T-cell (primary cell): ENCODE results near the gene ZCCHC24. TPM values are rescaled to one million over a fixed set of nuclear protein-coding genes. Genes with fewer than 3 reads are reported as not detected.

ENCODE experiments used
- ATAC-seq, 4 experiments: fragments of 200-7000 bp in 3 of 4; fragments of 150-1000 bp in 1 of 4; cut with Tn5 transposase; replicated peaks in 1 of 4; 1 replicate in 3 of 4; 2 replicates in 1 of 4; pipeline ENCODE4 v1.10.0; 2021; ENCODE audit warnings: moderate library complexity in 3 of 4, mild to moderate bottlenecking in 2 of 4, moderate number of reproducible peaks in 1 of 4
- CTCF ChIA-PET, 2 donors: fragments of 300-600 bp; sonication (Branson Sonifier 250); formaldehyde crosslinking; loops; one replicate each; lab custom pipeline; 2022; ENCODE audit warnings: antibody characterized with exemption in 2 of 2; lab: Charles Lee
- POLR2A ChIA-PET, 2 donors: fragments of 300-600 bp; sonication (Branson Sonifier 250); formaldehyde crosslinking; loops; one replicate each; lab custom pipeline; 2022; ENCODE audit warnings: antibody characterized with exemption in 2 of 2; lab: Charles Lee
- DNase-seq, 35 experiments: peaks; one replicate each; pipeline versions ENCODE4 v3.0.0 to v3.0.0-alpha.2; 2013 to 2023
- H3K27ac ChIP-seq: one replicate; pipeline ENCODE4 v1.5.1; 2013; ENCODE audit warnings: low read length
- H3K27me3 ChIP-seq, 2 experiments: replicated peaks in 1 of 2; 1 replicate in 1 of 2; 2 replicates in 1 of 2; pipeline versions ENCODE4 v1.6.1 to v1.7.0; 2013; ENCODE audit warnings: low read length in 1 of 2, mixed read lengths in 1 of 2; ENCODE audit not compliant: control insufficient read depth in 2 of 2, insufficient read depth in 2 of 2; ENCODE audit errors: extremely low read depth in 1 of 2
- H3K36me3 ChIP-seq, 2 donors: 1 replicate in 1 of 2; 2 replicates in 1 of 2; pipeline versions ENCODE4 v1.6.1 to v1.7.0; 2013; ENCODE audit warnings: low read length in 1 of 2; ENCODE audit not compliant: control insufficient read depth in 2 of 2, insufficient read depth in 1 of 2; ENCODE audit errors: extremely low read depth in 1 of 2
- H3K4me1 ChIP-seq, 2 experiments: 1 replicate in 1 of 2; 2 replicates in 1 of 2; pipeline versions ENCODE4 v1.6.1 to v1.7.0; 2013; ENCODE audit warnings: low read length in 2 of 2, mixed read lengths in 1 of 2; ENCODE audit not compliant: insufficient read depth in 2 of 2, control insufficient read depth in 1 of 2; ENCODE audit errors: extremely low read depth in 1 of 2
- H3K4me3 ChIP-seq, 2 donors: 1 replicate in 1 of 2; 2 replicates in 1 of 2; pipeline versions ENCODE4 v1.5.1 to v1.7.0; 2013; ENCODE audit warnings: mild to moderate bottlenecking in 2 of 2, low read length in 1 of 2, moderate library complexity in 1 of 2; ENCODE audit not compliant: control insufficient read depth in 1 of 2; ENCODE audit errors: extremely low read depth in 1 of 2
- H3K9me3 ChIP-seq: 2 replicates; pipeline ENCODE4 v1.7.0; 2013
- H3K27ac Mint-ChIP-seq, 2 donors: one replicate each; pipeline ENCODE4 v1.8.0; 2020 to 2021; ENCODE audit warnings: mild to moderate bottlenecking in 2 of 2, mixed read lengths in 2 of 2
- H3K27me3 Mint-ChIP-seq, 2 donors: one replicate each; pipeline ENCODE4 v1.8.0; 2021 to 2022; ENCODE audit warnings: mixed read lengths in 2 of 2
- H3K36me3 Mint-ChIP-seq: one replicate; pipeline ENCODE4 v1.8.0; 2021; ENCODE audit warnings: mixed read lengths
- H3K4me1 Mint-ChIP-seq, 3 donors: one replicate each; pipeline ENCODE4 v1.8.0; 2020 to 2022; ENCODE audit warnings: mixed read lengths in 3 of 3, mild to moderate bottlenecking in 1 of 3
- H3K4me3 Mint-ChIP-seq, 3 donors: one replicate each; pipeline ENCODE4 v1.8.0; 2020 to 2022; ENCODE audit warnings: mild to moderate bottlenecking in 3 of 3, mixed read lengths in 3 of 3, moderate library complexity in 3 of 3
- H3K9me3 Mint-ChIP-seq, 3 donors: one replicate each; pipeline ENCODE4 v1.8.0; 2020 to 2022; ENCODE audit warnings: mixed read lengths in 3 of 3
- WGBS: methylation state at CpG from one replicate; pipeline ENCODE4 v1.1.5; 2013; ENCODE audit warnings: missing lambda C conversion rate; ENCODE audit not compliant: insufficient coverage; 5-methylcytosine and 5-hydroxymethylcytosine counted together
- total RNA-seq, 35 experiments: library from RNA in 6 of 35; stranded (reverse) in 6 of 35; fragments of 120-200 nt in 1 of 35; gene quantifications; one replicate each; pipeline versions ENCODE4 v1.2.1 to v1.2.4 and lab custom pipeline; 2013 to 2026

Gene ZCCHC24
- total RNA-seq, 5 donors from 2014 or later (not counting 1 experiment from before 2014, with no cell fraction given): 0.60 to 2.4 (median 1.9) TPM

GRCh38 chr10:79346012-79346340, 99.4 kb downstream of the ZCCHC24 start:
- Histone ChIP-seq H3K27ac (no peak overlapping the region), H3K27me3 (no peaks in the 10 kb centered on the region), H3K36me3 (peaks cover 12 to 15% of the 10 kb centered on the region in 2 donors), H3K4me1 (peaks cover 3 to 53% of the 10 kb centered on the region in 2 experiments), H3K9me3 (no peaks in the 10 kb centered on the region), H3K4me3 (no peak overlapping the region)
- H3K4me3 Mint-ChIP-seq: no peak overlapping the region
- no peak overlapping the region for H3K27ac Mint-ChIP-seq
- WGBS: 89% methylated on average over 2 of the region's 2 CpGs
- H3K9me3 Mint-ChIP-seq: no peaks in the 10 kb centered on the region
- CTCF ChIA-PET: interaction anchor here (0.8 to 1.4 kb wide), 6 partner anchors 8 to 29 kb away, joined by 3 to 4 read pairs (median 3); no protein-coding TSS in a partner anchor
- H3K27me3 Mint-ChIP-seq: no peaks in the 10 kb centered on the region
- no peak for DNase-seq
- POLR2A ChIA-PET: no interaction called here
- ATAC-seq: no peak
- peaks cover 19 to 36% (median 29%) of the 10 kb centered on the region in 3 donors for H3K4me1 Mint-ChIP-seq
- peaks cover 16% of the 10 kb centered on the region for H3K36me3 Mint-ChIP-seq

DNA sequence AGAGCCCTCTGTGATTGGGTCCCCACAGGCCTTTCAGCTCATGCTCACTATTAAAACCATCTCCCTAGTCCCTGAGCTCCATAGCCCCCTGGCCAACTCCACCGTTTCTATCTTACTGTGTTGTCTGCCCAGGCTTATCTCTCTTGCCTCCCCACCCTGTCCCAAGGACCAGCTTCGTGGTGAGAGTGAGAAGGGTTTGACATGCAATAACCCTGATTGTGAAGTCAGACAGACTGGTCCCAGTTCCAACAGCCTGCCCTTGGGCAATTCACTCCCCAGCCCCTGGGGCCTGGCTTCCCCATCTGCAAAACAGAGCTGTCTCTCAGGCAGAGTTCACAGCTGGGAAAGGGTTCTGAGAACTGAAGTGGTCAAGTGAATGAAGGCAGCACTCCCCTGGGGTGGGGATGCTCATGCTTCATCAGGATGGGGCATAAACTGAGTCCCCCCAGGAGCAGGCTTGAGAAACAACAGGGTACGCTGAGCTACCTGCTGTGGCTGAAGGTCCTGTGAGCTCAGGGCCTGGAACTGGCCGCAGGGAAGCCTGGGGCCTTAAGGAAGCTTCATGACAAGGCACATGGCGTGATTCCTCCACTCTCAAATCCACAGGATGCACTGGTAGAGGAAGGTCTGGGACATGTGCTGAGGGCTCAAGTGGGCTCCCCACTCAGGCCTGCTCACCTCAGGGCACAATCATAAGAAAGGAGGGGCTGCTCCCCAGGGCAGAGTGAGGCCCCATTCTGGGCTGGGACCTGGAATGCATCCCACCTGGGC, 100.0 kb downstream of the ZCCHC24 start:
- H3K36me3 ChIP-seq: peaks cover 8 to 9% of the 10 kb centered on the region in 2 donors
- WGBS: 100% methylated on average over 1 of the region's 5 CpGs
- Mint-ChIP-seq H3K36me3 (peaks cover 13% of the 10 kb centered on the region), H3K9me3 (no peaks in the 10 kb centered on the region), H3K27ac (peak overlapping the region in 1 of 2 donors; percentile 19), H3K4me1 (peaks cover 19 to 36% (median 29%) of the 10 kb centered on the region in 3 donors), H3K27me3 (no peaks in the 10 kb centered on the region), H3K4me3 (no peak overlapping the region)
- no peak overlapping the region for H3K27ac ChIP-seq
- H3K9me3 ChIP-seq: no peaks in the 10 kb centered on the region
- H3K4me3 ChIP-seq: no peak overlapping the region
- DNase-seq (peak in 1 of 35 experiments; percentile 21), ATAC-seq (no peak)
- CTCF ChIA-PET: interaction anchor here (0.5 to 1.4 kb wide), 10 partner anchors 8 to 124 kb away, joined by 3 to 8 read pairs (median 3); no protein-coding TSS in a partner anchor
- H3K27me3 ChIP-seq: no peaks in the 10 kb centered on the region
- POLR2A ChIA-PET: no interaction called here
- H3K4me1 ChIP-seq: peaks cover 3 to 49% of the 10 kb centered on the region in 2 experiments

- Histone ChIP-seq H3K4me3 (no peak overlapping the region), H3K27ac (no peak overlapping the region), H3K36me3 (peaks cover 1 to 4% of the 10 kb centered on the region in 2 donors), H3K4me1 (peaks cover 3 to 41% of the 10 kb centered on the region in 2 experiments), H3K9me3 (no peaks in the 10 kb centered on the region), H3K27me3 (no peaks in the 10 kb centered on the region)
- POLR2A ChIA-PET: no interaction called here
- peaks cover 17 to 30% (median 25%) of the 10 kb centered on the region in 3 donors for H3K4me1 Mint-ChIP-seq
- ATAC-seq: no peak
- H3K36me3 Mint-ChIP-seq: peaks cover 5% of the 10 kb centered on the region
- no peaks in the 10 kb centered on the region for H3K27me3 Mint-ChIP-seq
- WGBS: 100% methylated on average over 2 of the region's 3 CpGs
- no peak overlapping the region for H3K27ac Mint-ChIP-seq
- H3K9me3 Mint-ChIP-seq: no peaks in the 10 kb centered on the region
- peak in 1 of 35 experiments; percentile 16 for DNase-seq
- CTCF ChIA-PET: interaction anchor here (0.5 to 1.3 kb wide), 6 partner anchors 11 to 124 kb away, joined by 3 read pairs; no protein-coding TSS in a partner anchor
- H3K4me3 Mint-ChIP-seq: no peak overlapping the region
Measured at GRCh38 chr10:79344502-79345195, 100.8 kb downstream of the ZCCHC24 start.

GRCh38 chr10:79342811-79343561, 102.4 kb downstream of the ZCCHC24 start:
- Mint-ChIP-seq H3K4me3 (no peak overlapping the region), H3K27ac (no peak overlapping the region), H3K4me1 (peaks cover 1 to 13% (median 10%) of the 10 kb centered on the region in 3 donors), H3K36me3 (no peaks in the 10 kb centered on the region), H3K27me3 (no peaks in the 10 kb centered on the region), H3K9me3 (no peaks in the 10 kb centered on the region)
- Histone ChIP-seq H3K4me1 (peaks cover 0 to 25% of the 10 kb centered on the region in 2 experiments), H3K9me3 (no peaks in the 10 kb centered on the region), H3K27ac (no peak overlapping the region), H3K36me3 (no peaks in the 10 kb centered on the region), H3K4me3 (no peak overlapping the region), H3K27me3 (no peaks in the 10 kb centered on the region)
- ATAC-seq (no peak), DNase-seq (peak in 2 of 35 experiments; percentile 3 to 9)
- CTCF ChIA-PET: interaction anchor here in 1 of 2 donors (1.0 kb wide), 1 partner anchor 20 kb away, joined by 3 read pairs; no protein-coding TSS in a partner anchor
- WGBS: 82% methylated on average over 5 of the region's 10 CpGs
- POLR2A ChIA-PET: no interaction called here

- Mint-ChIP-seq H3K4me3 (no peak overlapping the region), H3K9me3 (no peaks in the 10 kb centered on the region), H3K4me1 (peaks cover 1 to 13% (median 10%) of the 10 kb centered on the region in 3 donors), H3K27ac (no peak overlapping the region), H3K36me3 (no peaks in the 10 kb centered on the region), H3K27me3 (no peaks in the 10 kb centered on the region)
- ChIA-PET CTCF (interaction anchor here in 1 of 2 donors (1.0 to 1.6 kb wide), 2 partner anchors 19 kb away, joined by 3 to 5 read pairs; no protein-coding TSS in a partner anchor), POLR2A (no interaction called here)
- DNase-seq: peak in 2 of 35 experiments; percentile 5
- no peaks in the 10 kb centered on the region for H3K36me3 ChIP-seq
- 98% methylated on average over 5 of the region's 5 CpGs for WGBS
- peaks cover 0 to 21% of the 10 kb centered on the region in 2 experiments for H3K4me1 ChIP-seq
- no peak overlapping the region for H3K27ac ChIP-seq
- H3K27me3 ChIP-seq: no peaks in the 10 kb centered on the region
- ATAC-seq: no peak
- no peaks in the 10 kb centered on the region for H3K9me3 ChIP-seq
- no peak overlapping the region for H3K4me3 ChIP-seq
Measured at GRCh38 chr10:79342295-79342761, 103.1 kb downstream of the ZCCHC24 start.
